Stimulated activated CD4-positive, alpha-beta T cell treated with anti-CD3 and anti-CD28 coated beads, Interleukin-12 subunit alpha, Interleukin-12 subunit beta, amount 100 ng/mL, for 24 hours (primary cell): Measurements from ENCODE around the gene RADIL.
A peak's percentile ranks its signal among the peaks of the same experiment; 100 is the strongest.

Experiments used
- DNase-seq, 2 experiments: peaks; one replicate each; pipeline ENCODE4 v3.0.0-alpha.2; 2020; ENCODE audit warnings: low read depth in 2 of 2

The RADIL gene

GRCh38 chr7:4775250-4775847, 108.2 kb downstream of the RADIL start, which contains the start of gene AP5Z1:
TSS of gene AP5Z1 (plus strand) at chr7:4775623. CDS start at chr7:4775716, 93 bp downstream.
- DNase-seq, result peak; percentile 87 to 93

- DNase-seq, result peak in 1 of 2 experiments; percentile 17
These were observed 108.8 kb downstream of the RADIL start for GRCh38 chr7:4774658-4775249.

DNA sequence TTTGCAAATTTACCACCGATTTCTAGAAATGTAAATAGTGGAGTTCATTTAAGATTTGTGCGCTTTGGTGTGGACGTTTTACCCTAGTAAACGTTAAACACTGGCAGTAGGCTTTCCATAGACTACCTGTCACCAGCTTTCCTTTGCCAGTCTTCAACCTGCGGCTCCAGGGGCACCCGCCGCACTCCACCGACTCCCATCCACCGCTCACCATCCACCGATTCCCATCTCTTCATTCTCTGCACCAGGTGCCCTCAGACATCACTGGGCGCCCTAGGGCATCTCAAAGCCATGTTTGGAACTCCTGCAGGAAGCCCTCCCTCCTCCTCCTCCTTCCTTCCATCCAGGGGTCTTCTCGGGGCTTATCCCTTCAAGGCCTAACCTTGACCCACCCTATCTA, 109.5 kb downstream of the RADIL start:
- no peak for DNase-seq

- no peak for DNase-seq
These were observed 111.2 kb downstream of the RADIL start for GRCh38 chr7:4772306-4772705.

GRCh38 chr7:4771737-4772136, 111.8 kb downstream of the RADIL start:
- no peak for DNase-seq

DNA sequence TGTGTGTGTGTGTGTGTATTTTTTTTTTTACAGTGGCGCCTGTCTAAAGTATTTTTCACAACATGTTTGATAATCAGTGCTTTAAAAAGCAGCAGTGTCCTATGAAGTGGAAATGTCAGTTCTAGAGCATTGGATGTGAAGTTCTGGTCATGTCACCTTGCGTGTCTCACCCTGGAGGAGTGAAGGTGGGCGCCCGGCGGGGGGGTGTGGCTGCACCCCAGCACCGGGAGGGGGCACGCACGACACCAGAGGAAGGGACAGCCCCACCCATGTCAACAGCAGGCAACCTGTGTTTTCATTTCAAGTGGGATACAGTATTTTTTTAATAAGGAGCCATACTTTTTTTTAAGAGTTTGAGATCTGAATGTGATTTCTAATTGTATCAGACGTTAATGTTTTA, 112.6 kb downstream of the RADIL start:
- DNase-seq, result no peak

DNA sequence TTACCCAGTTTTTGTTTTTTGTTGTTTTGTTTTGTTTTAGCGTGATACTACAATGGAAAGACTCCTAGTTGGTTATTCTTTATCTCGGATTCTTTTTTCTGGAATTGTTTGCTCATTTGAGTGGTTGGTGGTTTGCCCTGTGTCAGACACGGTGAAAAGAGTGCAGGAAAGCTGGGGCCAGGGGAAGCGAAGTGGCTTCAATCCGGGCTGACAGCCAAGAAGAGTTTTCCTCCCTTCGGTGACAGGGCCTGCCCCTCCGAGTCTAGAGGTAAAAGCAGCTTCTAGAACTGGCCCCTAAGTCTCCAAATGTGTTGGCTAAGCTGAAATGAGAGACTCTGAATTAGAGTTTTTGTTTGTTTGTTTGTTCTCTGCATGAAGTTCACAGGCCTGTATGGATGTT, 113.8 kb downstream of the RADIL start:
- DNase-seq, result no peak

DNA sequence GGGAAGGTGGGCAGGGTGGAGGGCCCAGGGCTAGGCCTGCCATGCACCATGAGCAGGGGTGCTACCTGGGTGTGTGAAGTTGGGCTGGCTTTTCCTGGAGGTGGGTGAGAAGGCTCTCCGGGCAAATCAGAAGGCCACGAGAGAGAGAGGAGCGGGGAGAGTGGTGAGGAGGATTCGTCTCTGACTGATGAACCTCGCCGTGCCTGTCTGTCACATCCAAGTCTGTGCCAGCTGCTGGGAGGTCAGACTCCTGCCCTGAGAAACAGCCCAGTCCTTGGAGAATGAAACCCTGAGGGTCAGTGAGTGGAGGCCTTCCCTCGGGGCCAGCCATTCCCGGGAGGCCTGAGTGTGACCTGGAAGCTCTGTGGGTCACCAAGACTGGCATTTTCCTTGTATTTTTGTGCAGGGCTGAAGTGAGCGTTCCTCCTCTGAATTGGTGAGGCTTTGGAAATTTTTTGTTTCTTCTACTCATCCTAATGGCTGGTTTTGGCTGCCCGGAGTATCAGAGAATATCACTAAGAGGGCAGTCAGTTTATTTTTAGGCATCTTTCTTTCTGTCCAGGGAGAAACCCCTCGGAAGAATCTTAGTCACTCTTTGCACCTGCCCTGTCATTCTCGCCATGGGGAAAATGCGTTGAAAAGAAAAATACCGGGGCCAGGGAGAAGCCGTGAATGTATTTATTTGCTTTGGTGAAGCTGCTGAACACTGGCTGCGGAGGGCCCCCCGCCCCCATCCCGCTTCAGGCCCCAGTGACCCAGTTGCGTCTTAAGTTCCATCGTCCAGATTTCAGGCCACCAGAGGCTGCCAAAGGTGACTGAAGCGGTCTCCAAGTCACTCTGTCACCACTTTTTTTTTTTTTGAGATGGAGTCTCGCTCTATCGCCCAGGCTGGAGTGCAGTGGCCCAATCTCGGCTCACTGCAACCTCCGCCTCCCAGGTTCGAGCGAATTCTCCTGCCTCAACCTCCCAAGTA, 114.6 kb downstream of the RADIL start:
- DNase-seq, result no peak

GRCh38 chr7:4766666-4767519, 116.6 kb downstream of the RADIL start:
- DNase-seq, result no peak

DNA sequence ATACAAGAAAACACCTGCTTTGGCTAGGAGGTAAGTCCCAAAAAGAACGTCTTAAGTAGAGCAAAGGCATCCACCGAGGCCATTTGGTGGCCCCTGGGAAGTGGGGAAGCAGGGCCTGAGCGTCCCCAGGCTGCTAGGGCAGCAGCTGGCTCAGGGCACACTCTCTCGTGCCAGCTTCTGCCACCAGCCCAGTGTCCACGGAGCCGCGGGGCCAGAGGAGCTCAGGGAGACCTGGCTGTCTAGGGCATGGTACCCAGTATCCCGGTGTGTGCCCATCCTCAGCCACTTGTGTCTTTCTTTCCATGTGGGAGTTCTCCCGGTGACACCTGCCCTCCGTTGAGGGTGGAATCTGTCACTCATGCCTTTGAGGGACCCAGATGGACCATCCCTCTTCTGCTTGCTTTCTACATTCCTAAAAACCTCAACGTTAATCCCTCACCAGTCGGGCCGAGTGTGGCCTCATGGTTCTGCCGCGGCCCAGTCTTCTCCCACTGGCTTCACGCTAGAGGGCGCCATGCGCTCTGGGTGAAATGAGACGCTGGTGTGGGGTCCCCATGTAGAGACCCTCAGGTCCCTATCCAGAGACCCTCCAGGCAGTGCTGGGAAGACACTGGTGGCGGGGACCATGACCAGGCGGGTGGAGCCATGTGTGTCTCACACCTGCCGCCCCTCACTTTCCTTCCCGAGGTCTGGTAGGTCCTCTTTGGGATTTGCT, 117.6 kb downstream of the RADIL start:
- no peak for DNase-seq

DNA sequence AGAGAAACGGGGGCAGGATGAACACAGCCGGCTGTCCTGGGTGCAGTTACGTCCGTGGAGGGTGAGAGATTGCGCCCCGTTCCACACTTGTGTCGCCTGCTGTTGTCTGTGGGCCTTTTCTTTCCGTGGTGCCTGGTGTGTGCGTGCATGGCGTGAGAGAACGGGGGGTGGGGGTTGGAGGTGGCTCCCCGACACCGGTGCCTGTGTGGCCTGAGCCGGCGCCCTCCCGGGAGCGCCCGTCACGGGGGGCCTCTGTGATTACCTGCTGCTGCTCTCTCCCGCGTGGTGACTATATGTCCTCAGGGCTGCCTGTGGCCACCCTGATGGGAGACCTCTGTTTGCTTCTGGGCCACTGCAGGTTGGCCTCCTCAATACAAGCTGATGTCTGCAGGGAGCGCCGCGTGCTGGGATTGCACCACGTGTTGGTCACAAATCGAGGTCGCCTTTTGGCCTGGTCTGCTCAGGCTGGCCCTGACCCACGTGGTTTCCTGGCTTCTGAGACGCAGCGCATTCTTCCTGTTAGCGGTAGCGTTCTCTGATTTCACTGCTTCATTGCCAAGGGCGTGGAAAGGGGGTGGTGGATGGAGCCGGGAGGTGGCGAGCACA, 119.0 kb downstream of the RADIL start:
- no peak for DNase-seq

DNA sequence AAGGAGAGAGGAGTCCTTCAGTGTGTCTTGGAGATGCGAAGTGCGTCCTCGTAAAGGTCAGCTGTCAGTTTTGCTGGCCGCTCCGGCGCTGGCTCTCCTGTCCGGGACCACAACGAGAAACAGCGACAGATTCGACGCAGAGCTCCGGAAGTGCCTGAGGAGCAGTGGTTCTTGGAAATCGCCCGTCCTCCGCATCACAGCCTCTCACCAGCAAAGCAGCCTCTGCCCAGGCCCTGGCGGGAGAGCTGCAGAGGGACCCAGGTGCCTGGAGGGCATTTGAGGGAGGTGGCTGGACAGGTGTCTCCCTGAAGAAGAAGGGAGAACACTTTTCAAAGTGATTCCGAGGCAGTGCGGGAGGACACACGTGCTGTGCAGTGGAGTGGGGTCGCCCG, 119.7 kb downstream of the RADIL start:
- no peak for DNase-seq

GRCh38 chr7:4763091-4763793, 120.3 kb downstream of the RADIL start:
- no peak for DNase-seq

GRCh38 chr7:4762121-4763055, 121.1 kb downstream of the RADIL start:
- DNase-seq, result no peak

DNA sequence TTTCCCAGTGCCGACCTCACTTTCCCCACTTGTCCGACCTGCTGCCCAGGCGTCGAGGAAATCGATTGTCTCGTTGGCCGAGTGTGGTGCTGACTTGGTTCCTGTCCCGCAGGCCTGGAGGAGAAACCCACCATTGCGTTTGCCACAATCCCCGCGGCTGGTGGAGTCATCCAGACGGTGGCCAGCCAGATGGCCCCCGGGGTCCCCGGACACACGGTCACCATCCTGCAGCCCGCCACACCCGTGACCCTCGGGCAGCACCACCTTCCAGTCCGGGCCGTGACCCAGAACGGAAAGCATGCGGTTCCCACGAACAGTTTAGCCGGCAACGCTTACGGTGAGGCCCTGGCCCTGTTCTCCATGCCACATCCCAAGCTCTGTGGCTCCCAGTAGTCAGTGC, 122.6 kb downstream of the RADIL start:
- no peak for DNase-seq

GRCh38 chr7:4759211-4759610, 124.3 kb downstream of the RADIL start:
- no peak for DNase-seq

DNA sequence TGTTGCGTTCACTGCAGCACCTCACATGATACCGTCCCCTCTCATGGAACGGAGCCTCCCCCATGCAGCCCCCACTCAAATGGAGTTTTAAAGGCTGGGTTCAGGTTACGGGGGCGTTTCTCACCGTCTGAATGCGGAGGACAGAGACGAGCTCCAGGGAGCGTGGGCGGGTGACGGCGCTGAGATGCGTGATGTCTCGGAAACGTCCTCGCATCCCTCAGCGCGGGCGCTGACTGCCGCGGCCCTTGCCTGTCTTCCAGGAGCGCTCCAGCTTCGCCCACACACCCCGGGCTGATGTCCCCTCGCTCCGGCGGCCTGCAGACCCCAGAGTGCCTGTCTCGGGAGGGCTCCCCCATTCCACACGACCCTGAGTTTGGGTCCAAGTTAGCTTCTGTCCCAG, 124.7 kb downstream of the RADIL start:
- DNase-seq, result no peak

GRCh38 chr7:4758111-4758510, 125.4 kb downstream of the RADIL start:
- DNase-seq, result no peak

DNA sequence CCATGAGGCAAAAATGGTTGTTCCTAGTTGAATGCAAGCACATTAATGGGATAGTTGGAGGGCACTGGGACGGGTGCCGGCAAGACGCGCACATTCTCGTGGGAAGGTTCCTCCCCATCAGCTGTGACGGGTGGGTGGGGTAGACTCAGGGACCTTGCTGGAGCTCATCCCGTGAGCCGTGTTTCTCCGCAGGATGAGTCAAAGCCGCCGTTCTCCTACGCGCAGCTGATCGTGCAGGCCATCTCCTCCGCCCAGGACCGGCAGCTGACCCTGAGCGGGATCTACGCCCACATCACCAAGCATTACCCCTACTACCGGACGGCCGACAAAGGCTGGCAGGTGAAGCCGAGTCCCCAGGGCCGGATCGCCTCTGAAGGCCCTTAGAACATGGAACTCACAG, 128.5 kb downstream of the RADIL start:
- DNase-seq, result no peak
